ENCODE data around the gene AGPAT3. TPM values are rescaled to one million over a fixed set of nuclear protein-coding genes. Genes with fewer than 3 reads are reported as not detected.

AGPAT3 gene
- total and polyA plus RNA-seq, 2 donors (not counting 1 experiment from before 2014, with no cell fraction given) = 29.4 to 44.9 TPM

GRCh38 chr21:44021064-44021463 is 156.0 kb downstream of the AGPAT3 start:
- H3K36me3 ChIP-seq (ENCODE audit: control insufficient read depth, insufficient read depth, low read length) = no peaks in the 10 kb centered on the region
- no peak overlapping the region for H3K9ac ChIP-seq (ENCODE audit: insufficient read depth, low read length)
- H3K4me3 ChIP-seq (replicated peaks in 1 of 4; ENCODE audit: control extremely low read depth in 1 of 4, insufficient read depth in 1 of 4, low read depth in 3 of 4, low read length in 4 of 4) = no peak overlapping the region
- no peaks in the 10 kb centered on the region for H3K9me3 ChIP-seq (ENCODE audit: control insufficient read depth, insufficient read depth, low read depth, low read length)
- H3K27me3 ChIP-seq (ENCODE audit: control insufficient read depth, insufficient read depth, low read length) = no peaks in the 10 kb centered on the region
- H3K27ac ChIP-seq (ENCODE audit: insufficient read depth, low read length) = no peak overlapping the region
- no peak overlapping the region for H2AFZ ChIP-seq (ENCODE audit: low read length)
- H4K20me1 ChIP-seq (ENCODE audit: control insufficient read depth, extremely low read depth, insufficient read depth, low read length) = no peaks in the 10 kb centered on the region
- H3K79me2 ChIP-seq (ENCODE audit: control insufficient read depth, insufficient read depth, low read length) = peaks cover 78% of the 10 kb centered on the region
- H3K4me1 ChIP-seq (ENCODE audit: control insufficient read depth, extremely low read depth, insufficient read depth, low read length) = peaks cover 10% of the 10 kb centered on the region
- DNase-seq (ENCODE audit: low read depth in 2 of 2) = no peak
- no peak overlapping the region for H3K4me2 ChIP-seq (ENCODE audit: extremely low read depth, insufficient read depth, low read length)
- no peak for TF ChIP-seq EZH2 (IDR thresholded peaks at IDR 0.05; ENCODE audit: low read length, missing control alignments)
- TF ChIP-seq, protein P1, sequence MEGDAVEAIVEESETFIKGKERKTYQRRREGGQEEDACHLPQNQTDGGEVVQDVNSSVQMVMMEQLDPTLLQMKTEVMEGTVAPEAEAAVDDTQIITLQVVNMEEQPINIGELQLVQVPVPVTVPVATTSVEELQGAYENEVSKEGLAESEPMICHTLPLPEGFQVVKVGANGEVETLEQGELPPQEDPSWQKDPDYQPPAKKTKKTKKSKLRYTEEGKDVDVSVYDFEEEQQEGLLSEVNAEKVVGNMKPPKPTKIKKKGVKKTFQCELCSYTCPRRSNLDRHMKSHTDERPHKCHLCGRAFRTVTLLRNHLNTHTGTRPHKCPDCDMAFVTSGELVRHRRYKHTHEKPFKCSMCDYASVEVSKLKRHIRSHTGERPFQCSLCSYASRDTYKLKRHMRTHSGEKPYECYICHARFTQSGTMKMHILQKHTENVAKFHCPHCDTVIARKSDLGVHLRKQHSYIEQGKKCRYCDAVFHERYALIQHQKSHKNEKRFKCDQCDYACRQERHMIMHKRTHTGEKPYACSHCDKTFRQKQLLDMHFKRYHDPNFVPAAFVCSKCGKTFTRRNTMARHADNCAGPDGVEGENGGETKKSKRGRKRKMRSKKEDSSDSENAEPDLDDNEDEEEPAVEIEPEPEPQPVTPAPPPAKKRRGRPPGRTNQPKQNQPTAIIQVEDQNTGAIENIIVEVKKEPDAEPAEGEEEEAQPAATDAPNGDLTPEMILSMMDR (conservative IDR thresholded peaks at IDR 0.05 in 1 of 2, IDR thresholded peaks at IDR 0.05 in 1 of 2; ENCODE audit: low read depth in 1 of 2, low read length in 2 of 2) = no peak

DNA sequence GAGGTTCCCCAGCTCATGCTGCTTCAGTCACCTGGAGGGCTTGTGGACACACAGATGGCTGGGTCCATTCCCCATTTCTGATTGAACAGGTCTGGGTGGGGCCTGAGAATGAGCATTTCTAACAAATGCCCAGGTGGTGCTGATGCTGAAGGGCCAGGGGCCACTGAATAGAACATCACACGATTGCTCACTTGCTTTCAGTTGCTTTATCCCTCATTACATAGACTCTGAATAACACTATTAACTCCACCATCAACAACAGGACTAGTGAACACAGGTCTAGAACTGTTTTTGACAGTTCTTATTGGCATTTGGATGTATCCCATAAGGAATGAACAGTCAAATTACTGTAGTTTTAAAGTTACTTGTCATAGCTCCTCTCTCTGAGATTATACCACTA is 159.2 kb downstream of the AGPAT3 start:
- no peak for TF ChIP-seq EZH2 (IDR thresholded peaks at IDR 0.05; ENCODE audit: low read length, missing control alignments)
- TF ChIP-seq, protein P1 (conservative IDR thresholded peaks at IDR 0.05 in 1 of 2, IDR thresholded peaks at IDR 0.05 in 1 of 2; ENCODE audit: low read depth in 1 of 2, low read length in 2 of 2) = no peak
- H3K27ac ChIP-seq (ENCODE audit: insufficient read depth, low read length) = no peak overlapping the region

DNA sequence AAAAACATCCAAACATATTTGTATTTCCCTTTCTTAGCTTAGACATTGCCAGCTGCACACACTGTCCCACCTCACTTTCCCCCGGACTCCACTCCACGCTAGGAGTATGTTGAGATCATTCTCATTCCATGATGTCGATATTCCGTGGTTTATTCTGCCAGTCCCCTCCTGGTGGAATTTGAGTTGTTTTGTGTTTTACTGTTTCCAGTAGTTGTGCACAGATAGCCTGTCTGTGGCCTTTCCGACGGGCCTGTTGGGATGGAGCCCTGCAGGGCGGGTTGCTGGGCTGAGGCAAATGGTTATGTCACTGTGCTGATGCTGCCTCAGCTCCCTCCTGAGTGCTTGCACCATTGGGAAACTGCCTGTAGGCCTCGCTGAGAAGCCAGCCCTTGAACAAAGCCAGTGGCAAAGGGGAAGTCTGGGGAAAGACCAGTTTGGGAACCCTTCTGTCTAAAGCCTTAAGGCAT is 159.9 kb downstream of the AGPAT3 start:
- Histone ChIP-seq H3K36me3 (ENCODE audit: control insufficient read depth, insufficient read depth, low read length) (no peaks in the 10 kb centered on the region), H3K27me3 (ENCODE audit: control insufficient read depth, insufficient read depth, low read length) (no peaks in the 10 kb centered on the region), H3K4me1 (ENCODE audit: control insufficient read depth, extremely low read depth, insufficient read depth, low read length) (peaks cover 10% of the 10 kb centered on the region), H3K79me2 (ENCODE audit: control insufficient read depth, insufficient read depth, low read length) (peaks cover 82% of the 10 kb centered on the region), H3K27ac (ENCODE audit: insufficient read depth, low read length) (peak overlapping the region; percentile 34), H3K9ac (ENCODE audit: insufficient read depth, low read length) (no peak overlapping the region), H3K9me3 (ENCODE audit: control insufficient read depth, insufficient read depth, low read depth, low read length) (no peaks in the 10 kb centered on the region), H2AFZ (ENCODE audit: low read length) (no peak overlapping the region), H3K4me3 (replicated peaks in 1 of 4; ENCODE audit: control extremely low read depth in 1 of 4, insufficient read depth in 1 of 4, low read depth in 3 of 4, low read length in 4 of 4) (no peak overlapping the region), H4K20me1 (ENCODE audit: control insufficient read depth, extremely low read depth, insufficient read depth, low read length) (peaks cover 2% of the 10 kb centered on the region), H3K4me2 (ENCODE audit: extremely low read depth, insufficient read depth, low read length) (peak overlapping the region; percentile 66)
- TF ChIP-seq, protein P1 (conservative IDR thresholded peaks at IDR 0.05 in 1 of 2, IDR thresholded peaks at IDR 0.05 in 1 of 2; ENCODE audit: low read depth in 1 of 2, low read length in 2 of 2) = peak in 1 of 2 donors; percentile 18
- TF ChIP-seq EZH2 (IDR thresholded peaks at IDR 0.05; ENCODE audit: low read length, missing control alignments) = no peak
- DNase-seq (ENCODE audit: low read depth in 2 of 2) = peak; percentile 66 to 79

More for the DNA sequence above, 159.2 kb downstream of the AGPAT3 start:
- Histone ChIP-seq H3K9ac (ENCODE audit: insufficient read depth, low read length) (no peak overlapping the region), H3K4me1 (ENCODE audit: control insufficient read depth, extremely low read depth, insufficient read depth, low read length) (peaks cover 10% of the 10 kb centered on the region), H3K79me2 (ENCODE audit: control insufficient read depth, insufficient read depth, low read length) (peaks cover 81% of the 10 kb centered on the region), H4K20me1 (ENCODE audit: control insufficient read depth, extremely low read depth, insufficient read depth, low read length) (peaks cover 2% of the 10 kb centered on the region), H3K4me2 (ENCODE audit: extremely low read depth, insufficient read depth, low read length) (no peak overlapping the region), H3K4me3 (replicated peaks in 1 of 4; ENCODE audit: control extremely low read depth in 1 of 4, insufficient read depth in 1 of 4, low read depth in 3 of 4, low read length in 4 of 4) (no peak overlapping the region), H3K36me3 (ENCODE audit: control insufficient read depth, insufficient read depth, low read length) (no peaks in the 10 kb centered on the region), H3K27me3 (ENCODE audit: control insufficient read depth, insufficient read depth, low read length) (no peaks in the 10 kb centered on the region), H3K9me3 (ENCODE audit: control insufficient read depth, insufficient read depth, low read depth, low read length) (no peaks in the 10 kb centered on the region), H2AFZ (ENCODE audit: low read length) (no peak overlapping the region)
- no peak for DNase-seq (ENCODE audit: low read depth in 2 of 2)
